ENCODE data around the gene DYNLT2.

The DYNLT2 gene

GRCh38 chr6:169723200-169723909, 28.0 kb downstream of the DYNLT2 start:
- TF ChIP-seq REST (IDR thresholded peaks at IDR 0.05; ENCODE audit: insufficient read depth in 1 of 2, low read depth in 2 of 2, low read length in 2 of 2) (no peak), TAF1 (IDR thresholded peaks at IDR 0.05; ENCODE audit: borderline replicate concordance, insufficient read depth, low read length) (no peak), POLR2AphosphoS5 (IDR thresholded peaks at IDR 0.05; ENCODE audit: low read depth, low read length) (no peak), SIN3A (IDR thresholded peaks at IDR 0.05; ENCODE audit: borderline replicate concordance, insufficient read depth, low read length) (no peak), FOXP2 (optimal IDR thresholded peaks at IDR 0.05; ENCODE audit: borderline replicate concordance, extremely low read depth, extremely low read length, insufficient read depth) (no peak)

- TF ChIP-seq SIN3A (IDR thresholded peaks at IDR 0.05; ENCODE audit: borderline replicate concordance, insufficient read depth, low read length) = no peak
- no peak for TF ChIP-seq TAF1 (IDR thresholded peaks at IDR 0.05; ENCODE audit: borderline replicate concordance, insufficient read depth, low read length)
- no peak for TF ChIP-seq FOXP2 (optimal IDR thresholded peaks at IDR 0.05; ENCODE audit: borderline replicate concordance, extremely low read depth, extremely low read length, insufficient read depth)
- TF ChIP-seq POLR2AphosphoS5 (IDR thresholded peaks at IDR 0.05; ENCODE audit: low read depth, low read length) = no peak
- TF ChIP-seq REST (IDR thresholded peaks at IDR 0.05; ENCODE audit: insufficient read depth in 1 of 2, low read depth in 2 of 2, low read length in 2 of 2) = no peak
Observed at GRCh38 chr6:169722362-169723199, 28.8 kb downstream of the DYNLT2 start.

GRCh38 chr6:169720207-169720855, 31.0 kb downstream of the DYNLT2 start:
- TF ChIP-seq FOXP2 (optimal IDR thresholded peaks at IDR 0.05; ENCODE audit: borderline replicate concordance, extremely low read depth, extremely low read length, insufficient read depth) (no peak), TAF1 (IDR thresholded peaks at IDR 0.05; ENCODE audit: borderline replicate concordance, insufficient read depth, low read length) (no peak), REST (IDR thresholded peaks at IDR 0.05; ENCODE audit: insufficient read depth in 1 of 2, low read depth in 2 of 2, low read length in 2 of 2) (no peak)

GRCh38 chr6:169719117-169719516, 32.3 kb downstream of the DYNLT2 start:
- TF ChIP-seq FOXP2 (optimal IDR thresholded peaks at IDR 0.05; ENCODE audit: borderline replicate concordance, extremely low read depth, extremely low read length, insufficient read depth) = no peak
- TF ChIP-seq SIN3A (IDR thresholded peaks at IDR 0.05; ENCODE audit: borderline replicate concordance, insufficient read depth, low read length) = no peak
- TF ChIP-seq POLR2AphosphoS5 (IDR thresholded peaks at IDR 0.05; ENCODE audit: low read depth, low read length) = no peak
- no peak for TF ChIP-seq REST (IDR thresholded peaks at IDR 0.05; ENCODE audit: insufficient read depth in 1 of 2, low read depth in 2 of 2, low read length in 2 of 2)
- TF ChIP-seq TAF1 (IDR thresholded peaks at IDR 0.05; ENCODE audit: borderline replicate concordance, insufficient read depth, low read length) = no peak
